Upper lobe of right lung (tissue), 1 donor: Measurements from ENCODE around the gene RCOR2. TPM values are rescaled to one million over a fixed set of nuclear protein-coding genes. Genes with fewer than 3 reads are reported as not detected.

Experiments
- ATAC-seq: fragments of 200-7000 bp; cut with Tn5 transposase; one replicate; pipeline ENCODE4 v1.9.1; 2020; ENCODE audit warnings: mild to moderate bottlenecking, moderate library complexity
- DNase-seq: peaks from one replicate; pipeline ENCODE4 v3.0.0-alpha.2; 2020
- H3K27ac ChIP-seq: fragments of 200-600 bp; one replicate; pipeline ENCODE4 v1.8.0; 2022
- H3K27me3 ChIP-seq: fragments of 200-600 bp; one replicate; pipeline ENCODE4 v1.8.0; 2022; ENCODE audit warnings: mild to moderate bottlenecking
- H3K36me3 ChIP-seq: fragments of 200-600 bp; one replicate; pipeline ENCODE4 v1.8.0; 2022
- H3K4me1 ChIP-seq: fragments of 200-600 bp; one replicate; pipeline ENCODE4 v1.8.0; 2022
- H3K4me3 ChIP-seq: fragments of 200-600 bp; one replicate; pipeline ENCODE4 v1.8.0; 2022; ENCODE audit warnings: mild to moderate bottlenecking
- H3K9me3 ChIP-seq: fragments of 200-600 bp; one replicate; pipeline ENCODE4 v1.8.0; 2022
- CTCF ChIP-seq: fragments of 200-600 bp; IDR thresholded peaks from one replicate; pipeline ENCODE4 v1.8.0; 2022; ENCODE audit warnings: antibody characterized with exemption
- intact Hi-C: fragments of 100-400 bp; cut with DNase I; formaldehyde crosslinking; loops from one replicate; pipeline ENCODE4 v1.11.0; 2022
- total RNA-seq: library from RNA; stranded (reverse); fragmentation: NEBNext Ultra II Directional; extraction: Animal tissue kit (Norgen Biotek cat#: 25700); gene quantifications from one replicate; pipeline ENCODE4 v1.2.1, GENCODE V29; 2021
- donor health status: DM: no; HTN: yes; CAD: no; lungs with severe emphysema.

RCOR2 gene
- total RNA-seq, 1 donor from 2014 or later: 0.69 TPM

GRCh38 chr11:63907063-63907462 is 9.9 kb downstream of the RCOR2 start:
- TF ChIP-seq CTCF: no peak
- no peak overlapping the region for H3K4me3 ChIP-seq
- H3K9me3 ChIP-seq: no peaks in the 10 kb centered on the region
- no peak for DNase-seq
- no peak overlapping the region for H3K27ac ChIP-seq
- intact Hi-C loops: no loop called here
- H3K27me3 ChIP-seq: no peaks in the 10 kb centered on the region
- peaks cover 76% of the 10 kb centered on the region for H3K36me3 ChIP-seq
- H3K4me1 ChIP-seq: no peaks in the 10 kb centered on the region
- no peak for ATAC-seq

- Histone ChIP-seq H3K27ac (no peak overlapping the region), H3K36me3 (peaks cover 80% of the 10 kb centered on the region), H3K4me3 (no peak overlapping the region), H3K27me3 (no peaks in the 10 kb centered on the region), H3K4me1 (no peaks in the 10 kb centered on the region), H3K9me3 (no peaks in the 10 kb centered on the region)
- TF ChIP-seq CTCF: peak; percentile 35
- DNase-seq: no peak
- ATAC-seq: no peak
- intact Hi-C loops: no loop called here
Observed at GRCh38 chr11:63906585-63906984, 10.4 kb downstream of the RCOR2 start.

- no peak for ATAC-seq
- no peaks in the 10 kb centered on the region for H3K9me3 ChIP-seq
- no peaks in the 10 kb centered on the region for H3K27me3 ChIP-seq
- no peak for TF ChIP-seq CTCF
- H3K4me3 ChIP-seq: no peak overlapping the region
- H3K4me1 ChIP-seq: no peaks in the 10 kb centered on the region
- no peak for DNase-seq
- H3K27ac ChIP-seq: no peak overlapping the region
- peaks cover 82% of the 10 kb centered on the region for H3K36me3 ChIP-seq
- intact Hi-C loops: no loop called here
Observed at GRCh38 chr11:63906087-63906486, 10.9 kb downstream of the RCOR2 start.

GRCh38 chr11:63905179-63905578 is 11.8 kb downstream of the RCOR2 start:
- Histone ChIP-seq H3K27me3 (no peaks in the 10 kb centered on the region), H3K27ac (no peak overlapping the region), H3K36me3 (peaks cover 91% of the 10 kb centered on the region), H3K9me3 (no peaks in the 10 kb centered on the region), H3K4me1 (no peaks in the 10 kb centered on the region), H3K4me3 (no peak overlapping the region)
- ATAC-seq (no peak), DNase-seq (no peak)
- intact Hi-C loops: no loop called here
- no peak for TF ChIP-seq CTCF

GRCh38 chr11:63904743-63905142 is 12.2 kb downstream of the RCOR2 start:
- H3K4me1 ChIP-seq: no peaks in the 10 kb centered on the region
- intact Hi-C loops: no loop called here
- no peaks in the 10 kb centered on the region for H3K27me3 ChIP-seq
- no peak overlapping the region for H3K4me3 ChIP-seq
- no peaks in the 10 kb centered on the region for H3K9me3 ChIP-seq
- ATAC-seq (no peak), DNase-seq (no peak)
- TF ChIP-seq CTCF: no peak
- H3K36me3 ChIP-seq: peaks cover 95% of the 10 kb centered on the region
- no peak overlapping the region for H3K27ac ChIP-seq

GRCh38 chr11:63903884-63904283 is 13.1 kb downstream of the RCOR2 start:
- Histone ChIP-seq H3K4me1 (no peaks in the 10 kb centered on the region), H3K27me3 (no peaks in the 10 kb centered on the region), H3K4me3 (no peak overlapping the region), H3K36me3 (peaks cover 95% of the 10 kb centered on the region), H3K9me3 (no peaks in the 10 kb centered on the region), H3K27ac (no peak overlapping the region)
- ATAC-seq: no peak
- DNase-seq: no peak
- no peak for TF ChIP-seq CTCF
- intact Hi-C loops: no loop called here
